A673 (cell line): ENCODE results near the gene SLX4IP.

Source experiments
- CTCF ChIP-seq: fragments of 300-800, 200-600 bp; sonication (generic); conservative IDR thresholded peaks from 2 replicates; pipeline ENCODE4 v1.5.1; 2017; ENCODE audit warnings: low read depth, mild to moderate bottlenecking, antibody characterized with exemption, low read length, moderate library complexity, mixed read lengths
- EZH2 ChIP-seq: fragments of 200-600 bp; sonication (generic); IDR thresholded peaks from 2 replicates; pipeline ENCODE4 v1.6.1; 2017; ENCODE audit warnings: borderline replicate concordance, low read depth, mild to moderate bottlenecking, mixed read lengths, antibody characterized with exemption, low read length; ENCODE audit not compliant: poor library complexity, severe bottlenecking

- TF ChIP-seq CTCF (no peak), EZH2 (no peak)
Observed at GRCh38 chr20:10504994-10505730, 70.1 kb downstream of the SLX4IP start.
